ENCODE measurements around the gene MAL. TPM values are rescaled to one million over a fixed set of nuclear protein-coding genes. Genes with fewer than 3 reads are reported as not detected.

MAL gene
- total RNA-seq, 4 donors from 2014 or later = 6.5 to 29.4 (median 11.8) TPM

DNA sequence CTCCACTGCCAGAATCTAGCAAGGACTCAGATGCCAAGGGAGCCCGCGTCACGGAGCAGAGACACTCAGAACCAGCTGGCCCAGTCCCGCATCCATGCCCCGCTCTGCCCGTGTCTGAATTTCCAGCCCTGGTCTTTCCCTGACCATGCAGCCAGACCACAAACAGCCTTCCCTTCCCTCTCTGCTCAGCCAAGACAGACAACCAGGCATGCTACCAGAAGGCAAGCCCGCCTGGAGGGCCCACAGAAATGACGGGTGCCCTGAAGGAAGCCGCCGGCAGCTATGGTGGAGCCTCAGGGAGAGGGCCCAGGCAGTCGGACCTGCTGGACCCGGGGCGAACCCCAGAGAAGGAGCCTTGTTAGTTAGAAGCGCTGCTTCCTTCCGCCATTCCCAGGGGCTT lies 45.1 kb upstream of the MAL start:
- DNase-seq (ENCODE audit: low spot score in 2 of 2) = peak in 1 of 2 donors; percentile 37
- H3K4me3 ChIP-seq = no peak overlapping the region
- H3K4me1 ChIP-seq = no peaks in the 10 kb centered on the region
- no peaks in the 10 kb centered on the region for H3K9me3 ChIP-seq
- no peak overlapping the region for H3K27ac ChIP-seq
- TF ChIP-seq CTCF (IDR thresholded peaks at IDR 0.05) (no peak), POLR2AphosphoS5 (IDR thresholded peaks at IDR 0.05) (no peak), EP300 (IDR thresholded peaks at IDR 0.05) (no peak), POLR2A (IDR thresholded peaks at IDR 0.05) (no peak)
- 83% methylated on average over 8 of the region's 15 CpGs for whole genome bisulfite sequencing
- H3K36me3 ChIP-seq = no peaks in the 10 kb centered on the region
- peaks cover 42% of the 10 kb centered on the region for H3K27me3 ChIP-seq

DNA sequence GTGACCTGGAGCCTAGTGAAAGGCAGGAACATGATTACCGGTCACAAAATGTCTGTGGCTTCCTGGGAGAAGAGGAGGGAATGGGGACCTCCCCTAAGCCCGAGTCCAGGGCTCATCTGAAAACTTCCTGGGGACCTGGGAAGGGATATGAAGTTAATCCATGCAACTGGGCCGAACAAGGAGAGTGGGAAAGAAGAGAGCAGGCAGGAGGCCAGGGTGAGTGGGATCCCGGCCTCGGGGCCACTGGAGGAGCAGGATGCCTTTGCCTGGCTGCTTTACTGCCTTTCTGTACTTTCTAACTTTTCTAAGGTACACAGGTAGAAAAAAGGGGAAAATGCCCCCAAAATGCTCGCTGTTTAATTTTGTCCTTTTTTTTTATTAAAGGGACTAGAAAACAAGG lies 43.4 kb upstream of the MAL start:
- WGBS = 62% methylated on average over 6 of the region's 6 CpGs
- H3K4me1 ChIP-seq = no peaks in the 10 kb centered on the region
- DNase-seq (ENCODE audit: low spot score in 2 of 2) = no peak

GRCh38 chr2:94982675-94983074 lies 42.8 kb upstream of the MAL start:
- TF ChIP-seq CTCF (IDR thresholded peaks at IDR 0.05) (no peak), POLR2AphosphoS5 (IDR thresholded peaks at IDR 0.05) (no peak)
- no peaks in the 10 kb centered on the region for H3K36me3 ChIP-seq
- DNase-seq (ENCODE audit: low spot score in 2 of 2) = peak in 1 of 2 donors; percentile 16
- no peak overlapping the region for H3K27ac ChIP-seq
- no peak overlapping the region for H3K4me3 ChIP-seq
- no peaks in the 10 kb centered on the region for H3K4me1 ChIP-seq
- no peaks in the 10 kb centered on the region for H3K9me3 ChIP-seq
- 44% methylated on average over 3 of the region's 3 CpGs for WGBS
- H3K27me3 ChIP-seq = peaks cover 36% of the 10 kb centered on the region

More for the DNA sequence above, 43.4 kb upstream of the MAL start:
- TF ChIP-seq EP300 (IDR thresholded peaks at IDR 0.05) (no peak), CTCF (IDR thresholded peaks at IDR 0.05) (no peak), POLR2A (IDR thresholded peaks at IDR 0.05) (no peak), POLR2AphosphoS5 (IDR thresholded peaks at IDR 0.05) (no peak)
- no peaks in the 10 kb centered on the region for H3K9me3 ChIP-seq
- H3K36me3 ChIP-seq = no peaks in the 10 kb centered on the region
- H3K27me3 ChIP-seq = peaks cover 36% of the 10 kb centered on the region
- no peak overlapping the region for H3K27ac ChIP-seq
- H3K4me3 ChIP-seq = no peak overlapping the region

- Histone ChIP-seq H3K27ac (no peak overlapping the region), H3K27me3 (peaks cover 37% of the 10 kb centered on the region), H3K4me3 (no peak overlapping the region), H3K36me3 (no peaks in the 10 kb centered on the region), H3K9me3 (no peaks in the 10 kb centered on the region), H3K4me1 (no peaks in the 10 kb centered on the region)
- TF ChIP-seq EP300 (IDR thresholded peaks at IDR 0.05) (no peak), POLR2AphosphoS5 (IDR thresholded peaks at IDR 0.05) (no peak), CTCF (IDR thresholded peaks at IDR 0.05) (no peak), POLR2A (IDR thresholded peaks at IDR 0.05) (no peak)
- DNase-seq (ENCODE audit: low spot score in 2 of 2) = peak in 1 of 2 donors; percentile 31
- WGBS = 51% methylated on average over 9 of the region's 9 CpGs
Observed at GRCh38 chr2:94984964-94985575, 40.4 kb upstream of the MAL start.

- WGBS = 93% methylated on average over 5 of the region's 5 CpGs
- Histone ChIP-seq H3K27me3 (peaks cover 32% of the 10 kb centered on the region), H3K27ac (no peak overlapping the region), H3K36me3 (no peaks in the 10 kb centered on the region), H3K4me1 (no peaks in the 10 kb centered on the region), H3K9me3 (no peaks in the 10 kb centered on the region), H3K4me3 (no peak overlapping the region)
- DNase-seq (ENCODE audit: low spot score in 2 of 2) = peak in 1 of 2 donors; percentile 50
- TF ChIP-seq POLR2AphosphoS5 (IDR thresholded peaks at IDR 0.05) = no peak
- TF ChIP-seq CTCF (IDR thresholded peaks at IDR 0.05) = no peak
- TF ChIP-seq EP300 (IDR thresholded peaks at IDR 0.05) = no peak
- TF ChIP-seq POLR2A (IDR thresholded peaks at IDR 0.05) = no peak
Observed at GRCh38 chr2:94985636-94986035, 39.9 kb upstream of the MAL start.

All from suprapubic skin (tissue), 4 donors.